Adipocyte (in vitro differentiated cells): ENCODE measurements around the gene TPRG1.

Experiments used
- DNase-seq: peaks from one replicate; pipeline ENCODE4 v3.0.0-alpha.2; 2015; ENCODE audit warnings: low read depth
- H3K27me3 ChIP-seq: replicated peaks from 2 replicates; pipeline ENCODE4 v1.7.0; 2013; ENCODE audit warnings: mild to moderate bottlenecking, low read length, moderate library complexity; ENCODE audit not compliant: control insufficient read depth, insufficient read depth
- H3K36me3 ChIP-seq: 2 replicates; pipeline ENCODE4 v1.7.0; 2013; ENCODE audit warnings: low read length, mild to moderate bottlenecking, moderate library complexity; ENCODE audit not compliant: control insufficient read depth, insufficient read depth, severe bottlenecking
- H3K4me1 ChIP-seq: 2 replicates; pipeline ENCODE4 v1.7.0; 2013; ENCODE audit warnings: mild to moderate bottlenecking, low read length, moderate library complexity; ENCODE audit not compliant: control insufficient read depth, insufficient read depth
- H3K4me3 ChIP-seq: 2 replicates; pipeline ENCODE4 v1.7.0; 2013; ENCODE audit warnings: mild to moderate bottlenecking, low read length, moderate library complexity
- H3K9ac ChIP-seq: 2 replicates; pipeline ENCODE4 v1.7.0; 2013; ENCODE audit warnings: mild to moderate bottlenecking, low read length, moderate library complexity
- H3K9me3 ChIP-seq: 2 replicates; pipeline ENCODE4 v1.7.0; 2013; ENCODE audit warnings: mild to moderate bottlenecking, low read length, moderate library complexity; ENCODE audit not compliant: control insufficient read depth

Gene TPRG1

DNA sequence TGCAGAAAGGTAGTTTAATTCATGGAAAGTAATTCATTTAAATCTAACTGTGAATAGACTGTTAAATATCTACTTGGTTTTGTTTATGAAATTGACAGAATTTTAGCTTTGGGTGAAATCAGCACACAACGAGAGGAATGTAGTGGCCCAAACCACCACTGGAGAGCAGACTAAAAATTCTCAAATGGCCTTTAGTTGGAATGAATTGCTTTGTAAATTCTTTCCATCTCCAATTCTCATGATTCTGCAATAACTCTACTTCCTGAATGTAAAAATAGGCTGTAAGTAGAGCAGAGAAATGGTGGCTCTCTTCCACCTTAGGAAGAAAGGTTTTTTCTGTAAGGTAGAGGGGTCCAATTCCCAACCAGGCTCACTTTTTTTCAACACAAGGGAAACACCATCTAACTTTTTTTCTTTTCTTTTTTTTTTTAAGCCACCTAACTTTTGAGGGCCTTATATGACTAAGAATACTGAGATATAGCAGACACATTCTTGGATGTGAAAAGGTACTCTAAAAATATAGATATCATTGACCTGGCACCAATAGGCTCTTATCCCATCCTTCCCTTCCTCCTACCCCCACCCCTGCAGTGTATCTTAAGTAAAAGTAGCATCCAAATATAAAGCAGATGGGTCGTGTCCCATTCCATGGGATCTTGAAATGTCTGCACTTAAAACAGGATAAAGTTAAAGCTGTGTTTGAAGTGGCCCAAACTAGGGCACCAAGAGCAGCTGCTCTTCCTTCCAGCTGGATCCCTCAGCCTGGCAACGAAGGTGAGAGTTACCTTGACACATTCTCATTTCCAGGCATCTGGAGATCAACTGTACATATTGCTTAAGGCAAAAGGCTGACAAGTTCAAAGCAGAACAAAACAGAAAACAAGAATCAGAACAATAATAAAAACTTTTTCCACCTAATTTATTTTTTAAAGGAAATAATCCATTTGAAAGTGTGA lies 194.1 kb downstream of the TPRG1 start:
- H3K4me3 ChIP-seq: no peak overlapping the region
- peaks cover 27% of the 10 kb centered on the region for H3K4me1 ChIP-seq
- H3K9ac ChIP-seq: peak overlapping the region; percentile 19
- no peaks in the 10 kb centered on the region for H3K9me3 ChIP-seq
- H3K27me3 ChIP-seq: no peaks in the 10 kb centered on the region
- H3K36me3 ChIP-seq: no peaks in the 10 kb centered on the region
- peak; percentile 61 for DNase-seq

GRCh38 chr3:189368384-189368783 lies 196.6 kb downstream of the TPRG1 start:
- Histone ChIP-seq H3K4me1 (peaks cover 20% of the 10 kb centered on the region), H3K9me3 (no peaks in the 10 kb centered on the region), H3K9ac (no peak overlapping the region), H3K36me3 (no peaks in the 10 kb centered on the region), H3K27me3 (no peaks in the 10 kb centered on the region), H3K4me3 (no peak overlapping the region)
- DNase-seq: no peak

GRCh38 chr3:189369636-189370035 lies 197.9 kb downstream of the TPRG1 start:
- H3K27me3 ChIP-seq: no peaks in the 10 kb centered on the region
- H3K9ac ChIP-seq: no peak overlapping the region
- no peaks in the 10 kb centered on the region for H3K9me3 ChIP-seq
- DNase-seq: no peak
- no peak overlapping the region for H3K4me3 ChIP-seq
- peaks cover 10% of the 10 kb centered on the region for H3K4me1 ChIP-seq
- H3K36me3 ChIP-seq: no peaks in the 10 kb centered on the region

GRCh38 chr3:189372243-189372642 lies 200.5 kb downstream of the TPRG1 start:
- Histone ChIP-seq H3K9me3 (peaks cover 2% of the 10 kb centered on the region), H3K9ac (no peak overlapping the region), H3K27me3 (no peaks in the 10 kb centered on the region), H3K36me3 (no peaks in the 10 kb centered on the region), H3K4me1 (no peaks in the 10 kb centered on the region), H3K4me3 (no peak overlapping the region)
- peak; percentile 51 for DNase-seq
